Measurements from ENCODE around the gene LIPN. TPM values are rescaled to one million over a fixed set of nuclear protein-coding genes. Genes with fewer than 3 reads are reported as not detected.

The LIPN gene
- total and polyA plus RNA-seq, 8 donors = not detected

- H3K27me3 ChIP-seq = no peaks in the 10 kb centered on the region
- DNase-seq = no peak
- H3K27ac ChIP-seq = no peak overlapping the region
- intact Hi-C loops (cut with DNase I) = no loop called here
- FAIRE-seq = no peak
- H3K36me3 ChIP-seq = no peaks in the 10 kb centered on the region
- no peak for ATAC-seq
- no peak overlapping the region for H3K4me3 ChIP-seq
- H3K4me1 ChIP-seq = no peaks in the 10 kb centered on the region
- H3K9me3 ChIP-seq = no peaks in the 10 kb centered on the region
- TF ChIP-seq CTCF (IDR thresholded peaks at IDR 0.05) = no peak
- 71 to 72% methylated on average over 2 of the region's 2 CpGs for WGBS, 2 donors
These were observed 21.4 kb downstream of the LIPN start for GRCh38 chr10:88781206-88781605.

GRCh38 chr10:88782222-88782621, 22.4 kb downstream of the LIPN start:
- FAIRE-seq = no peak
- intact Hi-C loops (cut with DNase I) = no loop called here
- TF ChIP-seq CTCF (IDR thresholded peaks at IDR 0.05) = no peak

GRCh38 chr10:88783724-88784123, 23.9 kb downstream of the LIPN start:
- Histone ChIP-seq H3K4me1 (no peaks in the 10 kb centered on the region), H3K4me3 (no peak overlapping the region), H3K27ac (no peak overlapping the region), H3K27me3 (no peaks in the 10 kb centered on the region), H3K36me3 (no peaks in the 10 kb centered on the region), H3K9me3 (no peaks in the 10 kb centered on the region)
- no peak for DNase-seq
- intact Hi-C loops (cut with DNase I) = no loop called here
- 69 to 73% methylated on average over 3 of the region's 3 CpGs for WGBS, 2 donors
- no peak for FAIRE-seq
- no peak for TF ChIP-seq CTCF (IDR thresholded peaks at IDR 0.05)
- no peak for ATAC-seq

More at GRCh38 chr10:88782222-88782621, 22.4 kb downstream of the LIPN start:
- 82 to 90% methylated on average over 3 of the region's 3 CpGs for WGBS, 2 donors
- H3K36me3 ChIP-seq = no peaks in the 10 kb centered on the region
- no peak overlapping the region for H3K27ac ChIP-seq
- H3K4me3 ChIP-seq = no peak overlapping the region
- H3K9me3 ChIP-seq = no peaks in the 10 kb centered on the region
- H3K27me3 ChIP-seq = no peaks in the 10 kb centered on the region
- ATAC-seq = no peak
- no peak for DNase-seq
- no peaks in the 10 kb centered on the region for H3K4me1 ChIP-seq

GRCh38 chr10:88786032-88786770, 26.4 kb downstream of the LIPN start:
- no peaks in the 10 kb centered on the region for H3K27me3 ChIP-seq
- ATAC-seq = no peak
- no peak for DNase-seq
- TF ChIP-seq CTCF (IDR thresholded peaks at IDR 0.05) = no peak
- H3K4me3 ChIP-seq = no peak overlapping the region
- FAIRE-seq = no peak
- no peak overlapping the region for H3K27ac ChIP-seq
- WGBS, 2 donors = 80 to 83% methylated on average over 10 of the region's 10 CpGs
- H3K4me1 ChIP-seq = no peaks in the 10 kb centered on the region
- intact Hi-C loops (cut with DNase I) = no loop called here
- H3K36me3 ChIP-seq = no peaks in the 10 kb centered on the region
- H3K9me3 ChIP-seq = no peaks in the 10 kb centered on the region

GRCh38 chr10:88787463-88787862, 27.6 kb downstream of the LIPN start:
- Histone ChIP-seq H3K27ac (no peak overlapping the region), H3K27me3 (no peaks in the 10 kb centered on the region), H3K4me3 (no peak overlapping the region), H3K9me3 (no peaks in the 10 kb centered on the region), H3K4me1 (no peaks in the 10 kb centered on the region), H3K36me3 (no peaks in the 10 kb centered on the region)
- DNase-seq (no peak), FAIRE-seq (no peak), ATAC-seq (no peak)
- TF ChIP-seq CTCF (IDR thresholded peaks at IDR 0.05) = no peak
- 71 to 77% methylated on average over 5 of the region's 5 CpGs for WGBS, 2 donors
- intact Hi-C loops (cut with DNase I) = no loop called here

Data from pancreas (tissue), 10 donors.